Caco-2 (cell line): ENCODE measurements around the gene CCDC116. TPM values are rescaled to one million over a fixed set of nuclear protein-coding genes. Genes with fewer than 3 reads are reported as not detected.

ENCODE experiments used
- BruUV-seq: library from RNA; stranded (reverse); fragments of 400-500 nt; replicated peaks from 2 replicates; lab custom pipeline; 2021; lab: Mats Ljungman, UMichigan
- CTCF ChIA-PET: fragments of 300-600 bp; sonication (Branson Sonifier 250); formaldehyde crosslinking; loops from one replicate; lab custom pipeline; 2022; ENCODE audit warnings: antibody characterized with exemption; lab: Charles Lee
- POLR2A ChIA-PET: fragments of 300-600 bp; sonication (Branson Sonifier 250); formaldehyde crosslinking; loops from one replicate; lab custom pipeline; 2022; ENCODE audit warnings: antibody characterized with exemption; lab: Charles Lee
- DNase-seq, 2 experiments: peaks; one replicate each; pipeline versions ENCODE4 v3.0.0 to v3.0.0-alpha.2; 2020 to 2022
- H3K27me3 ChIP-seq: replicated peaks from 2 replicates; pipeline ENCODE4 v1.6.0; 2011; ENCODE audit warnings: low read length; ENCODE audit not compliant: control insufficient read depth, insufficient read depth
- H3K36me3 ChIP-seq: 2 replicates; pipeline ENCODE4 v1.5.1; 2011; ENCODE audit warnings: low read length; ENCODE audit not compliant: control insufficient read depth, insufficient read depth
- H3K4me1 ChIP-seq: fragments of 250-450 bp; sonication (Bioruptor Pico); 2 replicates; pipeline ENCODE4 v1.5.1; 2020; ENCODE audit warnings: mild to moderate bottlenecking
- H3K4me3 ChIP-seq: 2 replicates; pipeline ENCODE4 v1.5.1; 2011; ENCODE audit warnings: low read depth, mild to moderate bottlenecking, control low read depth, low read length
- H3K9me3 ChIP-seq: fragments of 250-450 bp; sonication (Bioruptor Pico); 2 replicates; pipeline ENCODE4 v1.5.1; 2020; ENCODE audit warnings: mild to moderate bottlenecking, moderate library complexity
- H3K27ac Mint-ChIP-seq: one replicate; pipeline ENCODE4 v1.8.0; 2022; ENCODE audit warnings: mixed read lengths; ENCODE audit not compliant: unreplicated experiment
- H3K27me3 Mint-ChIP-seq: one replicate; pipeline ENCODE4 v1.8.0; 2022; ENCODE audit warnings: mixed read lengths; ENCODE audit not compliant: insufficient read depth, unreplicated experiment
- H3K36me3 Mint-ChIP-seq: one replicate; pipeline ENCODE4 v1.8.0; 2022; ENCODE audit warnings: mild to moderate bottlenecking, mixed read lengths; ENCODE audit not compliant: insufficient read depth, unreplicated experiment
- H3K4me1 Mint-ChIP-seq: one replicate; pipeline ENCODE4 v1.8.0; 2022; ENCODE audit warnings: low read depth, mixed read lengths; ENCODE audit not compliant: unreplicated experiment
- H3K4me3 Mint-ChIP-seq: one replicate; pipeline ENCODE4 v1.8.0; 2022; ENCODE audit warnings: mild to moderate bottlenecking, moderate library complexity, mixed read lengths; ENCODE audit not compliant: unreplicated experiment
- H3K9me3 Mint-ChIP-seq: one replicate; pipeline ENCODE4 v1.8.0; 2022; ENCODE audit warnings: mixed read lengths; ENCODE audit not compliant: unreplicated experiment
- CTCF ChIP-seq, 2 experiments: fragments of 200-600 bp in 1 of 2; IDR thresholded peaks; 1 replicate in 1 of 2; 2 replicates in 1 of 2; pipeline versions ENCODE4 v1.5.1 to v1.8.0; 2011 to 2022; ENCODE audit warnings: antibody characterized with exemption in 1 of 2, control low read depth in 1 of 2, inconsistent platforms in 1 of 2, low read depth in 1 of 2, low read length in 1 of 2, mild to moderate bottlenecking in 1 of 2, moderate library complexity in 1 of 2; ENCODE audit not compliant: insufficient read depth in 1 of 2, severe bottlenecking in 1 of 2, unreplicated experiment in 1 of 2
- intact Hi-C: fragments of 100-400 bp; cut with micrococcal nuclease; formaldehyde crosslinking; loops from one replicate; pipeline ENCODE4 v1.10.0; 2022; ENCODE audit not compliant: unreplicated experiment
- total RNA-seq: library from RNA; stranded (reverse); gene quantifications from 2 replicates; pipeline ENCODE4 v1.2.3, GENCODE V29; 2022

Gene CCDC116
- total RNA-seq, 1 experiment from 2014 or later, result not detected

GRCh38 chr22:21660904-21661303 is 28.3 kb downstream of the CCDC116 start:
- BruUV-seq, result no TSS peak
- Histone ChIP-seq H3K9me3 (no peaks in the 10 kb centered on the region), H3K4me1 (peaks cover 13% of the 10 kb centered on the region; the same call in 1 of the 2 replicates), H3K27me3 (no peaks in the 10 kb centered on the region), H3K36me3 (no peaks in the 10 kb centered on the region), H3K4me3 (no peak overlapping the region)
- Mint-ChIP-seq H3K9me3 (no peaks in the 10 kb centered on the region), H3K27me3 (no peaks in the 10 kb centered on the region), H3K27ac (no peak overlapping the region), H3K4me3 (no peak overlapping the region), H3K36me3 (peaks cover 40% of the 10 kb centered on the region), H3K4me1 (peaks cover 19% of the 10 kb centered on the region)
- POLR2A ChIA-PET, result no interaction called here
- CTCF ChIA-PET, result no interaction called here
- DNase-seq, result no peak
- intact Hi-C loops, result no loop called here
- TF ChIP-seq CTCF (IDR thresholded peaks at IDR 0.05; ENCODE audit: insufficient read depth in 1 of 2, low read depth in 1 of 2, low read length in 1 of 2, severe bottlenecking in 1 of 2, unreplicated experiment in 1 of 2), result no peak

GRCh38 chr22:21661991-21662390 is 29.4 kb downstream of the CCDC116 start:
- H3K9me3 Mint-ChIP-seq, result no peaks in the 10 kb centered on the region
- POLR2A ChIA-PET, result interaction anchor here (0.7 kb wide), 1 partner anchor 26 kb away, joined by 4 read pairs; no protein-coding TSS in a partner anchor
- BruUV-seq, result no TSS peak
- Histone ChIP-seq H3K36me3 (no peaks in the 10 kb centered on the region), H3K4me1 (peaks cover 8% of the 10 kb centered on the region; the same call in 1 of the 2 replicates), H3K9me3 (no peaks in the 10 kb centered on the region), H3K27me3 (no peaks in the 10 kb centered on the region), H3K4me3 (no peak overlapping the region)
- intact Hi-C loops, result no loop called here
- TF ChIP-seq CTCF (IDR thresholded peaks at IDR 0.05; ENCODE audit: insufficient read depth in 1 of 2, low read depth in 1 of 2, low read length in 1 of 2, severe bottlenecking in 1 of 2, unreplicated experiment in 1 of 2), result no peak
- no peak for DNase-seq
- H3K36me3 Mint-ChIP-seq, result peaks cover 41% of the 10 kb centered on the region
- peaks cover 11% of the 10 kb centered on the region for H3K4me1 Mint-ChIP-seq
- no peak overlapping the region for H3K4me3 Mint-ChIP-seq
- CTCF ChIA-PET, result no interaction called here
- H3K27me3 Mint-ChIP-seq, result no peaks in the 10 kb centered on the region
- H3K27ac Mint-ChIP-seq, result no peak overlapping the region

GRCh38 chr22:21663738-21664137 is 31.2 kb downstream of the CCDC116 start:
- no peaks in the 10 kb centered on the region for H3K27me3 Mint-ChIP-seq
- no peak for TF ChIP-seq CTCF (IDR thresholded peaks at IDR 0.05; ENCODE audit: insufficient read depth in 1 of 2, low read depth in 1 of 2, low read length in 1 of 2, severe bottlenecking in 1 of 2, unreplicated experiment in 1 of 2)
- Histone ChIP-seq H3K4me1 (no peaks in the 10 kb centered on the region), H3K9me3 (no peaks in the 10 kb centered on the region), H3K36me3 (no peaks in the 10 kb centered on the region), H3K27me3 (no peaks in the 10 kb centered on the region), H3K4me3 (no peak overlapping the region)
- H3K4me1 Mint-ChIP-seq, result peaks cover 18% of the 10 kb centered on the region
- no peak overlapping the region for H3K27ac Mint-ChIP-seq
- no peaks in the 10 kb centered on the region for H3K9me3 Mint-ChIP-seq
- DNase-seq, result no peak
- CTCF ChIA-PET, result no interaction called here
- intact Hi-C loops, result no loop called here
- POLR2A ChIA-PET, result no interaction called here
- H3K4me3 Mint-ChIP-seq, result peak overlapping the region; percentile 40
- H3K36me3 Mint-ChIP-seq, result peaks cover 27% of the 10 kb centered on the region
- BruUV-seq, result no TSS peak
